Heart left ventricle (tissue), 16 donors: ENCODE data around the gene GNAT2. TPM values are rescaled to one million over a fixed set of nuclear protein-coding genes. Genes with fewer than 3 reads are reported as not detected.

Experiments
- ATAC-seq, 4 donors: fragments of 200-7000 bp; cut with Tn5 transposase; one replicate each; pipeline ENCODE4 v1.9.1; 2020 to 2022; ENCODE audit warnings: moderate library complexity in 4 of 4, mild to moderate bottlenecking in 3 of 4, moderate number of reproducible peaks in 1 of 4
- DNase-seq, 5 donors: peaks; one replicate each; pipeline ENCODE4 v3.0.0-alpha.2; 2020
- H3K27ac ChIP-seq, 12 donors: fragments of 200-600 bp; sonication (generic) in 4 of 12; one replicate each; pipeline versions ENCODE4 v1.5.0 to v1.8.0; 2016 to 2022; ENCODE audit warnings: mild to moderate bottlenecking in 2 of 12
- H3K27me3 ChIP-seq, 9 donors: fragments of 200-600 bp; sonication (generic) in 2 of 9; one replicate each; pipeline versions ENCODE4 v1.5.1 to v1.8.0; 2016 to 2022; ENCODE audit warnings: mild to moderate bottlenecking in 3 of 9
- H3K36me3 ChIP-seq, 9 donors: fragments of 200-600 bp; sonication (generic) in 2 of 9; one replicate each; pipeline versions ENCODE4 v1.5.0 to v1.8.0; 2018 to 2022; ENCODE audit warnings: mild to moderate bottlenecking in 2 of 9
- H3K4me1 ChIP-seq, 12 donors: fragments of 200-600 bp; sonication (generic) in 4 of 12; one replicate each; pipeline versions ENCODE4 v1.5.0 to v1.8.0; 2016 to 2022; ENCODE audit warnings: mild to moderate bottlenecking in 3 of 12
- H3K4me3 ChIP-seq, 12 donors: fragments of 200-600 bp; sonication (generic) in 4 of 12; one replicate each; pipeline versions ENCODE4 v1.5.0 to v1.8.0; 2017 to 2022; ENCODE audit warnings: mild to moderate bottlenecking in 9 of 12, moderate library complexity in 4 of 12
- H3K9me3 ChIP-seq, 12 donors: fragments of 200-600 bp; sonication (generic) in 4 of 12; one replicate each; pipeline versions ENCODE4 v1.5.0 to v1.8.0; 2016 to 2022; ENCODE audit warnings: mild to moderate bottlenecking in 1 of 12
- CTCF ChIP-seq, 12 donors: fragments of 200-600 bp; sonication (generic) in 4 of 12; IDR thresholded peaks; one replicate each; pipeline versions ENCODE4 v1.5.0 to v1.8.0; 2018 to 2022; ENCODE audit warnings: antibody characterized with exemption in 12 of 12, mild to moderate bottlenecking in 5 of 12
- POLR2A ChIP-seq, 2 donors: fragments of 450-650 bp; IDR thresholded peaks; one replicate each; pipeline ENCODE4 v1.6.1; 2017; ENCODE audit warnings: antibody characterized with exemption in 2 of 2, mild to moderate bottlenecking in 2 of 2, moderate library complexity in 2 of 2
- WGBS, 4 donors: extraction: QIAGEN DNeasy Blood & Tissue Kit in 2 of 4; methylation state at CpG; one replicate each; pipeline versions ENCODE4 v1.1.5 to v1.1.7; 2013 to 2018; 5-methylcytosine and 5-hydroxymethylcytosine counted together
- intact Hi-C, 10 donors: fragments of 100-400 bp; cut with DNase I; formaldehyde crosslinking; loops; one replicate each; pipeline versions ENCODE4 v1.11.1 to v1.14.2; 2022
- polyA plus RNA-seq, 2 donors: library from polyadenylated mRNA; stranded (reverse); fragments of 200-250 nt; gene quantifications; one replicate each; pipeline ENCODE4 v1.2.3, GENCODE V29; 2013
- total RNA-seq, 9 donors: library from RNA; depleted of rRNA in 2 of 9; stranded (reverse); fragments of >200 nt in 2 of 9; fragmentation: NEBNext Ultra II Directional in 3 of 9; extraction: Animal tissue kit (Norgen Biotek cat#: 25700) in 3 of 9; gene quantifications; one replicate each; pipeline versions ENCODE4 v1.1.0 to v1.2.4, GENCODE V29; 2016 to 2023
- donor health status: ischemic (EF 13 %, LVEDD 7.1; RV severe dilation, severe dysfunction).
- donor health status: healthy with polysubstance abuse.
- donor health status: DM: no; HTN: yes; CAD: no.
- donor health status: DM: no; HTN: no; CAD: no.
- donor health status: ischemic (EF 25% LVEDD 6.9; RV normal size, moderate dysfunction).
- donor health status: ischemic (EF 25% LVEDD 5.7; RV mildly dilated, moderate dysfunction).
- donor health status: healthy.
- donor health status: DM: yes; HTN: yes; CAD: no.
- donor health status: ischemic (EF 35%, LVEDD 5.7; RV mildly dilated, moderate dysfunction).
- donor health status: nonischemic (EF 11% LVEDD 7.7; RV severe dilation, severe dysfunction).
- donor health status: DM: yes; HTN: yes; CAD: no.
- donor health status: PGD.
- donor health status: ischemic (EF 29% LVEDD 5.4; RV normal size, mild dysfunction).
- donor health status: nonischemic (EF 23%, LVEDD 6.1; RV moderate dilation, normal function).

Gene GNAT2
- total and polyA plus RNA-seq, 11 donors, result not detected

GRCh38 chr1:109641861-109642260, 22.4 kb upstream of the GNAT2 start:
- Histone ChIP-seq H3K9me3 (peaks cover 0 to 5% (median 0%) of the 10 kb centered on the region in 12 donors), H3K27me3 (no peaks in the 10 kb centered on the region), H3K4me1 (peaks cover 0 to 12% (median 7%) of the 10 kb centered on the region in 12 donors), H3K27ac (no peak overlapping the region), H3K4me3 (no peak overlapping the region), H3K36me3 (no peaks in the 10 kb centered on the region)
- intact Hi-C loops, result loop anchor here (2.0 to 10.0 kb wide), 7 partner anchors 45 to 345 kb away; partner anchors contain the start of genes AHCYL1 (in 8 of the 10), GNAI3 (in 5 of the 10) and GSTM1 (in 3 of the 10)
- no peak for ATAC-seq
- TF ChIP-seq POLR2A (IDR thresholded peaks at IDR 0.05), result no peak
- TF ChIP-seq CTCF (IDR thresholded peaks at IDR 0.05), result no peak
- 76 to 88% (median 81%) methylated on average over 2 of the region's 2 CpGs for WGBS, 4 donors
- no peak for DNase-seq

GRCh38 chr1:109641078-109641740, 21.8 kb upstream of the GNAT2 start:
- H3K4me3 ChIP-seq, result no peak overlapping the region
- H3K27ac ChIP-seq, result no peak overlapping the region
- H3K27me3 ChIP-seq, result no peaks in the 10 kb centered on the region
- H3K9me3 ChIP-seq, result peaks cover 0 to 3% (median 0%) of the 10 kb centered on the region in 12 donors
- no peak for ATAC-seq
- no peak for DNase-seq
- peaks cover 0 to 17% (median 8%) of the 10 kb centered on the region in 12 donors for H3K4me1 ChIP-seq
- intact Hi-C loops, result loop anchor here (2.0 to 10.0 kb wide), 7 partner anchors 46 to 346 kb away; partner anchors contain the start of genes AHCYL1 (in 8 of the 10), GNAI3 (in 5 of the 10) and GSTM1 (in 3 of the 10)
- WGBS, 4 donors, result 70 to 88% (median 81%) methylated on average over 2 of the region's 2 CpGs
- no peaks in the 10 kb centered on the region for H3K36me3 ChIP-seq
- TF ChIP-seq POLR2A (IDR thresholded peaks at IDR 0.05) (no peak), CTCF (IDR thresholded peaks at IDR 0.05) (no peak)

- DNase-seq, result peak; percentile 76 to 91 (median 83)
- Histone ChIP-seq H3K9me3 (no peaks in the 10 kb centered on the region), H3K27me3 (no peaks in the 10 kb centered on the region), H3K27ac (no peak overlapping the region), H3K4me1 (peaks cover 0 to 23% (median 10%) of the 10 kb centered on the region in 12 donors), H3K36me3 (no peaks in the 10 kb centered on the region), H3K4me3 (no peak overlapping the region)
- TF ChIP-seq CTCF (IDR thresholded peaks at IDR 0.05) (peak; percentile 86 to 98 (median 94)), POLR2A (IDR thresholded peaks at IDR 0.05) (no peak)
- intact Hi-C loops, result loop anchor here (2.0 to 10.0 kb wide), 7 partner anchors 47 to 347 kb away; partner anchors contain the start of genes AHCYL1 (in 8 of the 10), GNAI3 (in 5 of the 10) and GSTM1 (in 3 of the 10)
- peak; percentile 38 to 75 (median 71) for ATAC-seq
- 35 to 54% (median 44%) methylated on average over 2 to 5 of the region's 5 CpGs for WGBS, 4 donors
Observed at GRCh38 chr1:109640285-109640865, 21.0 kb upstream of the GNAT2 start.

- 48 to 64% (median 50%) methylated on average over 5 to 6 of the region's 6 CpGs for WGBS, 4 donors
- Histone ChIP-seq H3K4me3 (no peak overlapping the region), H3K4me1 (peaks cover 0 to 23% (median 10%) of the 10 kb centered on the region in 12 donors), H3K36me3 (no peaks in the 10 kb centered on the region), H3K27me3 (no peaks in the 10 kb centered on the region), H3K9me3 (no peaks in the 10 kb centered on the region), H3K27ac (no peak overlapping the region)
- intact Hi-C loops, result loop anchor here (2.0 to 10.0 kb wide), 7 partner anchors 47 to 347 kb away; partner anchors contain the start of genes AHCYL1 (in 8 of the 10), GNAI3 (in 5 of the 10) and GSTM1 (in 3 of the 10)
- DNase-seq (peak in 1 of 5 donors; percentile 13), ATAC-seq (peak in 1 of 4 donors; percentile 5)
- no peak for TF ChIP-seq POLR2A (IDR thresholded peaks at IDR 0.05)
- no peak for TF ChIP-seq CTCF (IDR thresholded peaks at IDR 0.05)
Observed at GRCh38 chr1:109639841-109640184, 20.4 kb upstream of the GNAT2 start.
